ENCODE data around the gene DACT3. TPM values are rescaled to one million over a fixed set of nuclear protein-coding genes. Genes with fewer than 3 reads are reported as not detected.
A peak's percentile ranks its signal among the peaks of the same experiment; 100 is the strongest.

Gene DACT3
- total RNA-seq, 1 donor from 2014 or later: 4.3 TPM

DNA sequence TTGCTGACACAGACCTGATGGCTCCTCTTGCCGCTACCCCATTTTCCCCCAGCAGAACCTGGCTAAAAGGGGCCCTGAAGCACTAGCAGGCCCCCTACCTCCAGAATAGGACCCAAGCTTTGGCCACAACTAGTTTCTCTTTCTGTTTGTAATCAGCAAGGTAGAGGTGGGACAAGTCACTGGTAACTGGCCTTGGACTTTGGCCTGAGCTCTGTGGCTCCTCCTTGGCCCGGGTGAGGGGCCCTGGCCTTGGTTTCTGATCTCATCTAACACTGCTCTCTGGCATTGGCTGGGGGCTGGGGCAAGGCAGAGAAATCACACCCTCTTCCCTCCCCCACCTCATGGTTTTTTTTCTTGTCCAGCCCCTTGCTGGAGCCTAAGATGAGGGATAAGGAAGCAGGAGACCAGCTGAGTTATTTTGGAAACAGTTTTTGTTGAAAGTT lies 57.8 kb downstream of the DACT3 start:
- peaks cover 3% of the 10 kb centered on the region for H3K27me3 Mint-ChIP-seq (ENCODE audit: insufficient read depth)
- H3K4me3 Mint-ChIP-seq: peak overlapping the region; percentile 100
- H3K4me1 Mint-ChIP-seq (ENCODE audit: low read depth): peaks cover 29% of the 10 kb centered on the region
- DNase-seq (ENCODE audit: low spot score): no peak
- intact Hi-C loops (cut with micrococcal nuclease): loop anchor here (1.0 to 5.0 kb wide), 4 partner anchors 8 to 184 kb away; partner anchors contain the start of gene SLC1A5
- H3K36me3 Mint-ChIP-seq (ENCODE audit: low read depth): peaks cover 37% of the 10 kb centered on the region
- peak overlapping the region; percentile 98 for H3K27ac Mint-ChIP-seq
- peaks cover 17% of the 10 kb centered on the region for H3K9me3 Mint-ChIP-seq

- intact Hi-C loops (cut with micrococcal nuclease): loop anchor here (1.0 to 5.0 kb wide), 4 partner anchors 9 to 185 kb away; partner anchors contain the start of gene SLC1A5
- H3K4me3 Mint-ChIP-seq: peak overlapping the region; percentile 100
- H3K27me3 Mint-ChIP-seq (ENCODE audit: insufficient read depth): peaks cover 3% of the 10 kb centered on the region
- no peak for DNase-seq (ENCODE audit: low spot score)
- H3K9me3 Mint-ChIP-seq: peaks cover 24% of the 10 kb centered on the region
- H3K27ac Mint-ChIP-seq: peak overlapping the region; percentile 98
- peaks cover 34% of the 10 kb centered on the region for H3K36me3 Mint-ChIP-seq (ENCODE audit: low read depth)
- peaks cover 24% of the 10 kb centered on the region for H3K4me1 Mint-ChIP-seq (ENCODE audit: low read depth)
Observed at GRCh38 chr19:46602392-46603194, 58.4 kb downstream of the DACT3 start.

- Mint-ChIP-seq H3K27me3 (ENCODE audit: insufficient read depth) (peaks cover 3% of the 10 kb centered on the region), H3K27ac (peak within 1 kb of the TSS; percentile 100), H3K4me1 (ENCODE audit: low read depth) (peaks cover 23% of the 10 kb centered on the region), H3K9me3 (peaks cover 27% of the 10 kb centered on the region), H3K4me3 (peak within 1 kb of the TSS; percentile 100), H3K36me3 (ENCODE audit: low read depth) (peaks cover 32% of the 10 kb centered on the region)
- intact Hi-C loops (cut with micrococcal nuclease): loop anchor here (2.0 to 5.0 kb wide), 5 partner anchors 15 to 511 kb away; partner anchors contain the start of genes AP2S1, SLC1A5 and ZC3H4
- DNase-seq (ENCODE audit: low spot score): no peak
Observed at GRCh38 chr19:46601318-46602224, 59.4 kb downstream of the DACT3 start, which contains the start of gene CALM3. Gene CALM3, plus strand, starts transcription at chr19:46601330. Its CDS starts 105 bp downstream, at chr19:46601435.

GRCh38 chr19:46600384-46601317 lies 60.3 kb downstream of the DACT3 start:
- H3K4me3 Mint-ChIP-seq: peak overlapping the region; percentile 100
- peaks cover 27% of the 10 kb centered on the region for H3K9me3 Mint-ChIP-seq
- peaks cover 5% of the 10 kb centered on the region for H3K27me3 Mint-ChIP-seq (ENCODE audit: insufficient read depth)
- intact Hi-C loops (cut with micrococcal nuclease): loop anchor here (1.0 to 5.0 kb wide), 6 partner anchors 34 to 512 kb away; partner anchors contain the start of genes AP2S1, DACT3, SLC1A5 and ZC3H4
- peaks cover 25% of the 10 kb centered on the region for H3K36me3 Mint-ChIP-seq (ENCODE audit: low read depth)
- DNase-seq (ENCODE audit: low spot score): peak; percentile 96
- peaks cover 19% of the 10 kb centered on the region for H3K4me1 Mint-ChIP-seq (ENCODE audit: low read depth)
- peak overlapping the region; percentile 100 for H3K27ac Mint-ChIP-seq

GRCh38 chr19:46599716-46600373 lies 61.1 kb downstream of the DACT3 start:
- DNase-seq (ENCODE audit: low spot score): no peak
- intact Hi-C loops (cut with micrococcal nuclease): loop anchor here (1.0 to 5.0 kb wide), 6 partner anchors 34 to 513 kb away; partner anchors contain the start of genes AP2S1, DACT3, SLC1A5 and ZC3H4
- H3K4me3 Mint-ChIP-seq: peak overlapping the region; percentile 100
- H3K27ac Mint-ChIP-seq: peak overlapping the region; percentile 100
- H3K9me3 Mint-ChIP-seq: peaks cover 27% of the 10 kb centered on the region
- peaks cover 25% of the 10 kb centered on the region for H3K36me3 Mint-ChIP-seq (ENCODE audit: low read depth)
- peaks cover 5% of the 10 kb centered on the region for H3K27me3 Mint-ChIP-seq (ENCODE audit: insufficient read depth)
- H3K4me1 Mint-ChIP-seq (ENCODE audit: low read depth): peaks cover 19% of the 10 kb centered on the region

DNA sequence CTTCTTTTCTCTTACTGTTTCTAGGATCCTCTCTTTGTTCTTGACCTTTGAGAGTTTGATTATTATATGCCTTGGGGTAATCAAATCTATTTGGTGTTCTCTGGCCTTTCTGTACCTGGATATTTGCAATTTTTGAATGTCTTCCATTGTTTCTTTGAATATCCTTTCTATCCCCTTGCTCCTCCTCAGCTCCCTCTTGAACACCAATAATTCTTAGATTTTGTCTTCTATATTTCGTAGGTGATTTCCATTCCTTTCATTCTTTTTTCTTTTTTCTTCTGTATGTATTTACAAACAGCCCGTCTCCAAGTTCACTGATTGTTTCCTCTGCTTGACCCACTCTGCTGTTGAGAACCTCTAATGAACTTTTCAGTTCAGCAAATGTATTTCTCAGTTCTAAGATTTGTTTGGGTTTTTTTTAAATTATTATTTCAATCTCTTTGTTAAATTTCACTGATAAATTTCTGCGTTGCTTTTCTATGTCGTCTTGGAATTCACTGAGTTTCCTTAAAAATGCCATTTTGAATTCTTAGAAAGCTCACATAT lies 62.5 kb downstream of the DACT3 start:
- peaks cover 27% of the 10 kb centered on the region for H3K9me3 Mint-ChIP-seq
- intact Hi-C loops (cut with micrococcal nuclease): no loop called here
- H3K36me3 Mint-ChIP-seq (ENCODE audit: low read depth): peaks cover 21% of the 10 kb centered on the region
- no peak overlapping the region for H3K4me3 Mint-ChIP-seq
- no peak for DNase-seq (ENCODE audit: low spot score)
- H3K27me3 Mint-ChIP-seq (ENCODE audit: insufficient read depth): peaks cover 5% of the 10 kb centered on the region
- peaks cover 16% of the 10 kb centered on the region for H3K4me1 Mint-ChIP-seq (ENCODE audit: low read depth)
- H3K27ac Mint-ChIP-seq: no peak overlapping the region

Other genes with a start within 250 kb of the DACT3 start
- not detected in 2 replicates for gene CCDC8, start 247.6 kb downstream of the DACT3 start, total RNA-seq
- gene PNMA8C, start 232.2 kb downstream of the DACT3 start, total RNA-seq: not detected in 2 replicates
- not detected in 2 replicates for gene PNMA8A, start 189.6 kb downstream of the DACT3 start, total RNA-seq
- gene PNMA8B, start 165.3 kb downstream of the DACT3 start, total RNA-seq: not detected in 2 replicates
- gene CALM3, start 59.9 kb downstream of the DACT3 start, total RNA-seq: 568 and 578 TPM in 2 replicates
- 217 and 218 TPM in 2 replicates for gene PTGIR, start 36.1 kb downstream of the DACT3 start, total RNA-seq
- gene GNG8, start 25.0 kb downstream of the DACT3 start, total RNA-seq: 17.8 and 18.6 TPM in 2 replicates
- gene PRKD2, start 55.9 kb upstream of the DACT3 start, total RNA-seq: 88.6 and 92.9 TPM in 2 replicates
- 25.1 and 26.6 TPM in 2 replicates for gene FKRP, start 84.9 kb upstream of the DACT3 start, total RNA-seq
- gene STRN4, start 85.3 kb upstream of the DACT3 start, total RNA-seq: 106 and 116 TPM in 2 replicates
- 264 and 267 TPM in 2 replicates for gene SLC1A5, start 127.4 kb upstream of the DACT3 start, total RNA-seq
- gene AP2S1, start 189.7 kb upstream of the DACT3 start, total RNA-seq: 96.4 and 98.1 TPM in 2 replicates
- gene ARHGAP35, start 199.8 kb upstream of the DACT3 start, total RNA-seq: 22.4 and 22.6 TPM in 2 replicates

Measured in activated T-helper 1 cell treated with anti-CD3 and anti-CD28 coated beads, Interleukin-12 subunit alpha, Interleukin-12 subunit beta, Interleukin-2, Interleukin-4 antibody, amounts not matched to agents 30 ng/mL and 10 ng/mL and 1 ng/mL, durations not matched to agents 14 hours and 24 hours and 36 hours (primary cell).